Measurements from ENCODE around the gene PMEPA1.

Gene PMEPA1

GRCh38 chr20:57603120-57603519 lies 106.7 kb downstream of the PMEPA1 start:
- no peak for DNase-seq

- no peak for DNase-seq
These were observed 108.1 kb downstream of the PMEPA1 start for GRCh38 chr20:57601737-57602136.

DNA sequence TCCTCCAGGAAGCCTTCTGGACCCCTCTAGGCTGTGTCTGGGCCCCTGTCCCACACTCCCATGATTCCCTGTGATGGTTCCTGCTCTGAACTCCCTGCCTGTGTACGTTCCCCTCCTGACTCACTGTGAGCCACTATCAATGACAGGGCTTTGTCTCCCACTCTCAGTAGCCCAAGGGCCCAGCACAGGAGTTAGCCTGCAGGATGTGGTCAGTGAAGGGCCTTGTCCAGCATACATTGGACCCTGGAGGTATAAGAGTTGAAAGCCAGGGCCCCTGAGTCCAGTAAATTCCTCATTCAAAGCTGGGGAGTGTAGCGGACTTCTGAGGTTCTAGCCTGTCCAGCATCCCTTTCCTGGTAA lies 108.6 kb downstream of the PMEPA1 start:
- no peak for DNase-seq

DNA sequence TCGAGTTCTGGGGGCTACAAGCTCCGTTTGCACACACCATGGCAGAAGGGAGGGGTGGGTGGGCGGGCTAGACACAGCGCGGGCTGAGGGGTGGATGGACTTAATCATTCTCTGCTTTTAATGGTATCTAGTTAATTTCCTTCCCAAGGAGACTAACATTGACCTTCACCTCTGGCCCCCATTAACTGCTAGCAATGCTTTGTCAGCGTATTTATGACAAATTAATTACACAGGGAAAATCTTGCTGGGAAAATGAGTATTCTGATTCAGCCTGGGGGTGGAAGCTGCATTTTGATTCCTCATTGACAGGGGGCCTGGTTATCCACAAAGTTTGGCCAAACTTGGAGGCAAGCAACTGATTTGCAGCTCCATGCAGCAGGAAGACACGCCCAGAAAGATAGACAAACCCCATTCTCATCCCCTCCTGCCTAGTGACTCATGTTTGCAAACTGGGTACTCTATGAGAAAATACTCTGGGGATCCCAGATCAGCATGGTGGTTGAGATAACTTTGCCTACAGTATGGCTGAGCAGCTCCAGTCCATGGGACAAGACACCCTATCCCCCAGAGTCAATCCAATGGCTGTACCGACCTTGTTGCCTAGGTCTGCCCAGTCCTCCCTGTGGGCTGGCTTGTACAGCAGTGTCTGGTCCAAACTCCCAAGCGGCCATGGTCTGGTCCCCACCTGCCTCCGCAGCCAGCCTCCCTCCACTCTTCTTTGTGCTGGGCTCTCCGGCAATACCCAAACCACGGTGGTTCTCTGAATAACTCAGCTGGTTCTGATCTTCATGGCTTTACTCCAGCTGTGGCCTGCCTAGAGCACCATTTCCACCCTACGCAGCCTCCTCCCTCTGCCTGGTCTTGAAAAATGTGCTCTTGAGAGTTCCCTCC lies 109.2 kb downstream of the PMEPA1 start:
- DNase-seq = no peak

- no peak for DNase-seq
These were observed 111.3 kb downstream of the PMEPA1 start for GRCh38 chr20:57598491-57598890.

All from activated CD4-positive, alpha-beta T cell treated with anti-CD3 and anti-CD28 coated beads, Interleukin-2, amount 50 U/mL, for 4 hours (primary cell).